GM21528 (cell line): ENCODE measurements around the gene BIK.

ENCODE experiments used
- ATAC-seq: cut with Tn5 transposase; IDR thresholded peaks from one replicate; pipeline ENCODE4 v1.9.1; 2021; ENCODE audit warnings: mild to moderate bottlenecking, moderate library complexity; ENCODE audit not compliant: unreplicated experiment, low FRiP score

BIK gene

DNA sequence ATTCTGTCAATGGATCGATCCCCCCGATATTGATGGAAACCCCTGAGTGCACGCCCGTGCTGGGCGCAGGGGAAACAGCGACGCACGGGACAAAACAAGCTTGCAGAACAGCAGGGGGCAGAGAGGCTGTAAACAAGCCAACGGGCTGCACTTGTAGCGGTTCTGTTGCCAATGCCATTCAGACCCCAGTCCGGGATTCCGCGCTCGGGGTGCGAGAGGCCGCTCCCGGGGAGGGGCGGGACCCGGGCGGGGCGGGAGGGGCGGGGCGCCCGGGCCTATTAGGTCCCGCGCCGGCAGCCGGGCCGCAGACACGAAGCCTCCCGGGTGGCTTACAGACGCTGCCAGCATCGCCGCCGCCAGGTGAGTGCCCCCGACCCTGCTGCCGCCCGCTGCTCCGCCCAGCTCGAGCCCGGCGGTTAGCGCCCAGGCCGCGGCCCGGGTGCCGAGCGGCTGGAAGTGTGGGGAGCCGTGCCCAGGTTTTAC, at the start of gene BIK:
Gene BIK (plus strand): TSS at position 307 of the 483 bp plus-strand sequence. CDS start 13,273 bp downstream, outside the sequence.
- no peak for ATAC-seq

GRCh38 chr22:43066134-43066533, 44.4 kb upstream of the BIK start:
- no peak for ATAC-seq

DNA sequence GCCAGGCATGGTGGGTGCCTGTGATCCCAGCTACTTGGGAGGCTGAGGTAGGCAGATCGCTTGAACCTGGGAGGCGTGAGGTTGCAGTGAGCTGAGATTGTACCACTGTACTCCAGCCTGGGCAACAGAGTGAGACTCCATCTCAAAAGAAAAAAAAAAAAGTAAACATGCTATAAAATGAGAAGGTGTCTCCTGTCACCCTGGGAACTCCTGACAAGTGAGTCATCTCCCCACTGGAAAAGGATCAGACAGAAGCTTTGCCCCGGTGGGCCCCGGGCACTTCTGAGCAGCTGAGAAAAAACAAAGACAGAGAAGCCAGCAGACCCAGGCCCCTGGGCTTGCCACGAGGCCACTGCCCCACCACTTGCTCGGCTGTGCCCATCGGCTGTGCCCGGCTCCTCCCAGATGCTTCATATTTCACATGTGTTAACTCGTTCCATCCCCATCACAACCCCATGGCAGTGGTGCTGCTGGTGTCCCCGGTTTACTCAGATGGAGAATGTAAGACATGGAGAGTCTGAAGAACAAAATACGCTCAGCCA, 43.6 kb upstream of the BIK start:
- no peak for ATAC-seq

DNA sequence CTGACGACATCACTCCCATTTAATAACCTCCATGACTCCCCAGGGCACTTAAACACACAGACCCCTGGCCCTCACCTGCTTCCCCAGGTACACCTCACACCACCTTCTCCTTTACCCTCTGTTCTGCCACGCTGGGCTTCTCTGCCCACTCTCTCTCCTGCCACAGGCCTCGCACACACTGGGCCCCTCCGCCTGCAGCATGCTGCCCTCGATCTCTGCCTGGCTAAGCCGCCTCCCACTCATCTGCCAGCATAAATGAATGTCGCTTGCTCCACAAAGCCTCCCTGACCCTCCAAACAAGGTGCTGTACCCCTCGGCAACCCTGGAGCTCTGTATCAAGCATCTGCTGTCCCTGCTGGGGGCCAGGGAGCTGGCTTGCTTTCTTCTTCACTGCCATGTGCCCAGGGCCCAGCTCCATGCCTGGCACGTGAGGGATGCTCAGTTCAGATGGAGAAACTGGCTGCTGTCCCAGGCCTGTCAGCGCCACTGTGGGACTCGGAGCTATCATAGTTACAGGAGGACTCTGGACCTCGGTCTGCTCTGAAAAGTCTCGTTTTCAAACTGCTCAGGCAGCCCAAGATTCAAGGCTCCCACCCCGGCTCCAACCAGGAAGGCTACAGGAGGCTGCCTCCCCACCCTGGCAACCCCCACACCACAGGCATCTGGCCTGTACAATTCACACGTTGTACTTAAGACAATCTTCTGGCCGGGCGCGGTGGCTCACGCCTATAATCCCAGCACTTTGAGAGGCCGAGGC, 33.3 kb upstream of the BIK start:
- ATAC-seq, result no peak

GRCh38 chr22:43078522-43078921, 32.0 kb upstream of the BIK start:
- ATAC-seq, result no peak

GRCh38 chr22:43079742-43080141, 30.8 kb upstream of the BIK start:
- ATAC-seq, result no peak

GRCh38 chr22:43080616-43081015, 29.9 kb upstream of the BIK start:
- no peak for ATAC-seq

- ATAC-seq, result no peak
These were observed 28.6 kb upstream of the BIK start for GRCh38 chr22:43081968-43082367.

GRCh38 chr22:43085658-43086606, 24.6 kb upstream of the BIK start:
- no peak for ATAC-seq

DNA sequence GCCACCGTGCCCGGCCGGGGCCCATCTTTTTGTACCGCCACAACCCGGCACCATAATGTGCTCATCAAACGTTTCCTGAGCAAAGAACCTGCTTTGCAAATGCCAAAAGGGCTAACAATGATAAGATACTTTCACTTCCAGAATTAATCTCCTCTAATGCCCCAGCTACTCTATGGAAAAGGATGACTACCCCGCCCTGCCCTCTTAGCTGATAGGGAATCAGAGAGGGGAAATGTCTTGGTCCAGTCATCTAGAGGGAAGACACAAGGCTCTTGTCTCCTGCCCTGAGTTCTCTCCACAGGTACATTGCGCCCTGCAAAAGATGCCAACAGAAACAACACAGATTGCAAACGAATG, 21.9 kb upstream of the BIK start:
- no peak for ATAC-seq

DNA sequence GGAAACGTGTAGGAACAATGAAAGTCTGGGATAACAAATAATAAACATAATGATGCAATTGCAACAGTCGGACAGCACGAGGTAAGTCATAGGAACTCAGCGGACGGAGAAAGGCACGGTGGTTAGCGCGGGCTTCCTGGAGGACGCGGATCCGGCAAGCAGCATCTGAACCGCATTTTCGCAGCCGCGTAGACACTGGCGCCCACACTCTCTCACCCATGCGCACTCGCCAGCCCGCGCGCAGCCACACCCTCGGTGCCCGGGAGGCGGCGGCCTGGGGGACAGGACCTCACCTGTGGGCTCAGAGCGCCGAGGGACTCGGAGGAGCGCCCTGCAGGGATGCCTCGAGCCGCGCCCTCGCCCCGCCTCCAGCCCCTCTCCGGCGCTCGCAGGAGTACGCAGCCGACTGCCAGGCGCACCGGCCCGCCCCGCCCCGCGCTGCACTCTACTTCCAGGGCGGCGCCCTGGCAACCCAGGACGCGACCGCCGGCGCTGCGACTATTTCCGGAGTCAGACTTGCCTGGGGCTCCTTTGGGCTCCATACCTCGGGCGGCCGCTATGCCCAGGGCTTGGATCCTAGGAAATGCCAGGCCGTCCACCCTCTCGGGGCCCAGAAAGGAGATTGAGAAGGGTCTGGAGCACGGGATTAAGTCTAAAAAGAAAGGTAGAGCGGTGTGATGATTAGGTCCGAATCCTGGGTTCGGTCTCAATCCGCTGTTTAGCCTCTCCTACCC, 21.4 kb upstream of the BIK start, which contains the start of gene TTLL1:
Gene TTLL1 (minus strand): TSS at position 408 of the 734 bp plus-strand sequence. CDS start 13,805 bp downstream, outside the sequence.
- ATAC-seq, result peak; percentile 62

GRCh38 chr22:43090130-43090789, 20.3 kb upstream of the BIK start:
- ATAC-seq, result no peak

GRCh38 chr22:43092085-43092484, 18.5 kb upstream of the BIK start:
- no peak for ATAC-seq

GRCh38 chr22:43094085-43094484, 16.5 kb upstream of the BIK start:
- no peak for ATAC-seq

GRCh38 chr22:43094551-43094950, 16.0 kb upstream of the BIK start:
- no peak for ATAC-seq

DNA sequence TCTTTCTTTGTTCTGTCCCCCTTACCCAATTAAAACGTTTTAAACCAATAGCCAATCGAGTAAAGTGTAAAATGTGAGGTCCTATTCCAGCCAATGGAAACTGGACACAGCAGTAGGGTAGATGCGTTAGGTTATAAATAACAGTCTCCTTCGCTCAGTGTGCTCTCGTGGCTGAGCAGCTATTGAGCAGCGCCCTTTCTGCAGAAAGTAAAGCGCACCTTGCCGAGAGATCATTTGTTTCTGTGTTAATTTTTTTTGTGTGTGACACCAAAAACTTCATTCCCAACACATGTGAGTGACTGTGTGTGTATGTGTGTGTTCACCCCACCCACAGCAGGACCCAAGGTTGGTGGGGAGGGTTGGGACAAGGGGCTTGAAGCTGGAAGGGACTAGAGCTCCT, 14.1 kb upstream of the BIK start:
- ATAC-seq, result no peak

DNA sequence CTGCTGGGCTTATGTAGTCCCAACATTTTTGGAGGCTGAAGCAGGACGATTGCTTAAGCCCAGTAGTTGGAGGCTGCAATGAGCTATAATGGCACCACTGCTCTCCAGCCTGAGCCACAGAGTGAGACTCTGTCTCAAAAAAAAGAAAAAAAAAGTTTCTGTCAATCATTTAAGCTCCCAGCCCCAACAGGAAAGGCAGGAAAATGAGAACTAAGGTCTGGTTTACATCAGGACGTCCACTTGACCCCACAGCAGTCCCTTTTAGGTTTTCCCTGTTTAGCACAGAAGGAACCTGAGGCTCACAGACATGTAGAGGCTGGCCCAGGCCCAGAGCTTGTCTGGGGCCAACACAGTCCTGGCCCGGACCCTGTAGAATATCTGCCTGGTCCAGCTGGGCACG, 12.2 kb upstream of the BIK start:
- ATAC-seq, result no peak

DNA sequence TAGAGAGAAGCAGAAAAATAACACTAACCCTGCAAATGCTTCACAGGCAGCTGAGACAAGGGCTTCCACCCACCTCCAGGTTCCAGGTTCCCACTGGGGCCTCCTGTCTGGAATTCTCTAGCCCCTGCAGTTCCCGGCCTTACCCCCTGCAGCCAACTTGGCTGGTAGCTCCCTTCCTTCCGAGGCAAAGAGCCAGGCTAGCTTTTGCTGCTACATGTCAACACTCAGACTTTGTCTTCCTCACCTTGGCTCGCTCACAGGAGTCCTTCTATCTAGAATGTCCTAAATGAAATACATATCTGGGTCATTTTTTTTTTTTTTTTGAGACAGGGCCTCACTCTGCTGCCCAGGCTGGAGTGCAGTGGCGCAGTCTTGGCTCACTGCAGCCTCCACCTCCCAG, 11.5 kb upstream of the BIK start:
- ATAC-seq, result no peak

- no peak for ATAC-seq
These were observed 10.3 kb upstream of the BIK start for GRCh38 chr22:43100225-43100624.

DNA sequence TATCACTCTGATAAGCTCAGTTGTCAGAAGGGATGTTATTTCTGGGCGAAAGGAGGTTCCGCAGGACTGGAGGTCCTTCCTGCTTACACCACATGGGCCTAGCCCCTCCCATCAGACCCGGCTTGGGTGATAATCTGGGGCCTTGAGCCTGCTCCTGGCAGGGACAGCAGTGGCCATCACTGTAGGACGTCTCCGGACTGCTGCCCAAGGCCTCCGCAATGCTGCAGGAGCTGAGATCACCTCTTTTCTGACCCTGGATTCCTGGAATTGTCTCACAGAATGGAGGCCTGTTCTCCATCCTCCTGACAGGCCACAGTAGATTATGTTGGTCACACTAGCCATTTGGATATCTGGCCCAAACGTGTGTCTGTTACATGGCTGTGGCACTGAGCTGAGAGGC, 9.2 kb upstream of the BIK start:
- ATAC-seq, result no peak
